Stimulated activated CD4-positive, alpha-beta T cell treated with anti-CD3 and anti-CD28 coated beads, Interleukin-15, amount 100 ng/mL, for 48 hours (primary cell): ENCODE results near the gene PSMD9.
"Not testable (repeated sequence)": the region's sequence is repeated elsewhere in the genome, so short reads cannot be mapped to it uniquely, and the experiment has no call there.

Experiments
- DNase-seq, 2 donors: peaks; one replicate each; pipeline ENCODE4 v3.0.0-alpha.2; 2020; ENCODE audit warnings: low read depth in 2 of 2

Gene PSMD9

DNA sequence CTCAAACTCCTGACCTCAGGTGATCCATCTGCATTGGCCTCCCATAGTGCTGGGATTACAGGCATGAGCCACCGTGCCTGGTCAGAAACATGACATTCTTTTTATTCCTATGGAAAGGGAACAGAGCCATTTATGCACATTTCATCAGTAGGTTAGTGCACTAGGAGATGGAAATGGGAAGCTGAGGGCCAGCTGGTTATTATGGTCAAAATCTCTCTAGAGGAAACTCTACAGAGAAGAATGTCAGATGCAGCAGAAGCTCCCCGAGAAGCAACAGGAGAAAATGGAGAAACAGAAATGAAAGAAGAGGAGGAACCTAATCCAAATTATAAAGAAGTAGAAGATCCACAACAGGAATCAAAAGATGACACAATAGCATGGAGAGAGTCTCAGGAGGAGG is 32.5 kb downstream of the PSMD9 start:
- no peak for DNase-seq

DNA sequence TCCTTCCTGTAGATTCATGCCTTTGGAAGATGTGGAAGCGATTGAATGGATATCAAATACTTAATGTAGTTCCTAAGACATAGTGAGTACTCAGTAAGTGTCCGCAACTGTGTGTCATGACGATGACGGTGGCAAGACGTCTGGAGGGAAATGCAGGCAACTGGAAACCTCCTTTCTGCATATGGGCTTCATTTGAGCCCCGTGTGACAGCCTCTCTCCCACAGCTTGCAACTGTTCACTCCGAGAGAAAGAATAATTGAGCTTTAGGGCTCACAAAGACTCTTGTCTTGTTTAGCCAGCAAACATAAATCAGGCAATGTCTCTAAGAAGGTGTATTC is 36.7 kb downstream of the PSMD9 start:
- no peak for DNase-seq

DNA sequence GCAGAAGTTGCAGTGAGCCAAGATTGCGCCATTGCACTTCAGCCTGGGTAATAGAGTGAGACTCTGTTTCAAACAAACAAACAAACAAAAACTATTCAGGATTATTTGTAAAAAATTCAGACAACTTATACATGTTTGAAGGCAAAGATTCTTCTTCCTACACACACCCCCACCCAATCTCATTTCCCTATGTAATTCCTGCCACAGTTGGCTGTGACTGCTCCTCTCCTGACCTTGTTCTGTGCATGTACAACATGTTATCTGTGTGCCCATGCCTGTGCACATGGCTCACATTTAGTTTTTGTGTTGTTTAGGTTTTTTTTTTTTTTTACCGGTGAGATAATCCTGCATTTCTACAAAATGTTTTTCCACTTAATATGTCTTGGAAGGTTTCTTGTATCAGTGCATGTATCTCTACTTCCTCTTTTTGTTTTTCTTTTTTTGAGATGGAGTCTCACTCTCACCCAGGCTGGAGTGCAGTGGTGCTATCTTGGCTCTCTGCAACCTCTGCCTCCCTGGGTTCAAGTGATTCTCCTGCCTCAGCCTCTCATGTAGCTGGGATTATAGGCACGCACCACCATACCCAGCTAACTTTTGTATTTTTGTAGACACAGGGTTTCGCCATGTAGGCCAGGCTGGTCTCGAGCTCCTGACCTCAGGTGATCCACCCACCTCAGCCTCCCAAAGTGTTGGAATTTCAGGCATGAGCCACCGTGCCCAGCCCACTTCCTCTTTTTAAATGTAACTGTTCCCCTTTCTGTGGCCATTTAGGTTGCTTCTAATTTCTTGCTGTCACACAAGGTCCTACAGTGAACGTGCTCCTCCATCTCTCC is 38.5 kb downstream of the PSMD9 start:
- no peak for DNase-seq

DNA sequence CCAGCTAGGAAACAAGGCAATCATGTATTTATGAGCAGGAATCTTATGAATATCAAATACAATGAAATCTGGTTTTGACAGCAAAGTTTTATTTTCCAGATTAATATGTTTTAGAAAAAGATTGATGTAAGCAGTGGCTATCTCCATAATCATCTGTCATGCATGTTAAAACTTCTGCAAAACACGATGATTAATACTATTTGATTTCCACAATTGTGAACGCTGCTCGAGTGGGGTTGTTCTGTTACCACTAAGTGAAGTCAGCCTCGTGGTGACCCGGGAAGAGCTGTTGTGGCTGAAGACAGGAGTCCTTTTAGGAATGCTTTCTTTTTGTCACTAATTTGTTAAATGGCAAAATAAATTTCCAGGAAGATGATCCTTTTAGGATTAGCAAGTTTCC is 39.2 kb downstream of the PSMD9 start:
- no peak for DNase-seq

DNA sequence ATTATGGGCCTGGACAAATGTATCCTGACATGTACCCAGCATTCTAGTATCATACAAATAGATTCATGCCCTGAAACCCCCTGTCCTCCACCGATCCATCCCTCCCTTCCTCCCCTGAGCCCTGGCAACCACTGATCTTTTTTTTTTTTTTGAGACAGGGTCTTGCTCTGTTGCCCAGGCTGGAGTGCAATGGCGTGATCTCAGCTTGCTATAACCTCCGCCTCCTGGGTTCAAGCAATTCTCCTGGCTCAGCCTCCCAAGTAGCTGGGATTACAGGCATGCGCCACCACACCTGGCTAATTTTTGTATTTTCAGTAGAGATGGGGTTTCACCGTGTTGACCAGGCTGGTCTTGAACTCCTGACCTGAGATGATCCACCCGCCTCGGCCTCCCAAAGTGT is 41.0 kb downstream of the PSMD9 start:
- not testable (repeated sequence) for DNase-seq

DNA sequence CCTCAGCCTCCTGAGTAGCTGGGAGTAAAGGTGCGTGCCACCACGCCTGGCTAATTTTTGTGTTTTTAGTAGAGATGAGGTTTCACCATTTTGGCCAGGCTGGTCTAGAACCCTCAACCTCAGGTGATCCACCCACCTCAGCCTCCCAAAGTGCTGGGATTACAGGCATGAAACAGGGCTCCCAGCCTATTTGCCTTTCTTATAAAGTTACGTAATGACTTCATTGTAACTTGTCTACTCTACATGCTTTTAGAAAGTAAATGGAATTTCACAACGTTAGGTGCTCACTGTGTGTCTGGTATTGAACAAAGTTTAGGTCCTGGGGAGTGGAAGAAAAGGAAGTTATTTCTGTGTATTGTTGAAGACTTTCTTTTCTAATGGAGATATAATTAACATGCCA is 42.3 kb downstream of the PSMD9 start:
- DNase-seq = no peak

DNA sequence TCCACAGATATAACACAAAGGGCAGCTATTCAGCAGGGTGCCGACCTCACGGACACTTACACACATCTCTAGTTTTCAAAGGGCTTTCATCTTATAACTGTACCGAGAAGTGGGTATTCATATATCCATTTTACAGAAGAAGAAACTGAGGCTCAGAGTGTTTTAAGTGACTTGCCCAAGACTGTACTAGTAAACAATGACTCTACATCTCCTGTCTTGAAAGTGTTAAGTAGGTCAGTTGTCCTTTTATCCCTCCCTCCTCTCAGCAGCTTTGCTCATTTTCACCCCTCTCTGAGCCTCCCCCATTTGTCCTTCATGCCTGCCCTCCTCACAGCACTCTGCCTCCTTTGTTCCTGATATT is 43.6 kb downstream of the PSMD9 start:
- no peak for DNase-seq

DNA sequence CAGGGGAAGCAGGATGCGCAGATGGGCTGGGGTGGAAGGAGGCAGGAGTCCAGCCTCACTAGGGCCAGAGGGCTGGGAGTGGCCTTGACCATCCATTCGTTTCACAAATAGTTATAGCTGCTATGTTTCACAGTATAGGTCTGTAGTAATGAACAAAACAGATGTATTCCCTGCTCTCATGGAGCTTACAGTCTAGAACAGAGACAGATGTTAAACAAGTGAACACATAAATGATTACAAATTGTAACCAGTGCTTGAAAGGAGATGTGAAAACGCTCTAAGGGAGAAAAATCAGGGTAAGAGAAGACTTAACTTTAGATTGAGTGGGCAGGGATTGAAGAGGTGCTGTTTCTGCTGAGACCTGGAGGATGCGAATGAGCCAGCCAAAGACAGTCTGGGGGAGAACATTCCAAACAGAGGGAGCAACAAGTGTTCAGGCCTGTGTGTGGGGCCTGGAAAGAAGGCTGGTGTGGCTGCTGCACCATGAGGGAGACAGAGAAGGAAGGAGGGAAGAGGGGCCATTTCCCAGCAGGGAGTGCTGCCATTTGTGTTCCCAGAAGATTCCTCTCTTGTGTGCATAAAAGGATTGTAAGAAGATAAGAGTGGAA is 44.4 kb downstream of the PSMD9 start:
- no peak for DNase-seq

DNA sequence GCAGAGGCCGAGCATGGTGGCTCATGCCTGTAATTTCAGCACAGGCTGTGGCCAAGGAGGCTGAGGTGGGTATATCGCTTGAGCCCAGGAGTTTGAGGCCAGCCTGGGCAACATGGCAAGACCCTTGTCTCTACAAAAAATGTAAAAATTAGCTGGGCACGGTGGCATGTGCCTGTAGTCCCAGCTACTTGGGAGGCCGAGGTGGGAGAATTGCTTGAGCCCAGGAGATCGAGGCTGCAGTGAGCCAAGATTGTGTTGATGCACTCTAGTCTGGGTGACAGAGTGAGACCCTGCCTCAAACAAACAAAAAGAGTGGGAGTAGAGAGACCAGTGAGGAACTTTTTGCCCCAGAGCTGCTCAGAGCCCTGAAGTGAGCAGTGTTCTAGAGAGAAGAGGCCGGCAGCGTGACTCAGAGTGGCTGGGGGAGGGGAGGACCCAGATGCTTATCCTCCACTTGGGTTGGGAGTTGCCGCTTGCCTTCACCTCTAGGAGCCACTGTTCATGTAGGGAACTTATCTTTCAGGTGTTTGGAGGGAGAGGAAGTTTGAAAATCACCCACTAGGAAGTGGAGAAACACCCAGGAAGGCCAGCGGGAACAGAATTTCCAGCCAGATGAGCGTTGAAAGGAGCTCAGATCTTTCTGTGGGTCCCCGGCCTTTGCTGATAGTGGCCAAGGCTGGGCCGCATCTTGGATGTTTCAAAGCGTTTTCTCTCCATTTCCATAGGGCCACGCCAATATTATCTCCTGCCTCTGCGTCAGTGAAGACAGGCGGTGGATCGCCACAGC is 45.1 kb downstream of the PSMD9 start:
- no peak for DNase-seq

DNA sequence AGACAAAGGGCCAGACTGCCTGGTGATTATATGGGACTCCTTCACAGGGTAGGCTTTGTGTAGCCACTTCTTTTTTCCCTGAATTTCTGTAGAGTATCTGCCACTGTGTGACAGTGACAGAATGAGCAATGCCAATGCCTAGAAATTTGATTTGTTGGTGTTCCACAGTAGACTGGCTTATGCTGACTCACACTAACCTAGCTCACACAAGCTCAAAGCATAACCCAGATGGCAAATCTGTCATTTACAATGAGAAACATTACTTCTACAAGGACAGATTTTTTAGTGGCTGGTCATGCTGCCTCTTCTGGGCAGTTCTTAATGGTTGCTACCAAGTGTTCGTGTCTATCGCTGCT is 45.7 kb downstream of the PSMD9 start:
- no peak for DNase-seq

DNA sequence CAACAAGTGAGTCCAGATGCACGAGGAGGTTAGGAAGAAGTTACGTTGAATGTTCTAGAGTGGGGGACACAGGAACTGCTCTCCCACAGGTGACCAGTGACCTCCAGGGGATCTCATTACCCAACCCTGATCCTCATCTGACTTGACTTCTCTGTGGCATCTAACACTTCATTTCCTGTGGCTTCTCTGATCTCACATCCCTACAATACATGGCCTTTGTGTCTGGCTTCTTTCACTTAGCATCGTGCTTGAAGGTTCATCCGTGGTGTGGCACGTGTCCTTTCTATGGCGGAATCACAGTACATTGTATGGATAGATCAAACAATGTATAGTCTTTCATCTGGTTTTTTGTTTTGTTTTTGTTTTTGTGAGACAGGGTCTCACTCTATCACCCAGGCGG is 49.1 kb downstream of the PSMD9 start:
- no peak for DNase-seq

DNA sequence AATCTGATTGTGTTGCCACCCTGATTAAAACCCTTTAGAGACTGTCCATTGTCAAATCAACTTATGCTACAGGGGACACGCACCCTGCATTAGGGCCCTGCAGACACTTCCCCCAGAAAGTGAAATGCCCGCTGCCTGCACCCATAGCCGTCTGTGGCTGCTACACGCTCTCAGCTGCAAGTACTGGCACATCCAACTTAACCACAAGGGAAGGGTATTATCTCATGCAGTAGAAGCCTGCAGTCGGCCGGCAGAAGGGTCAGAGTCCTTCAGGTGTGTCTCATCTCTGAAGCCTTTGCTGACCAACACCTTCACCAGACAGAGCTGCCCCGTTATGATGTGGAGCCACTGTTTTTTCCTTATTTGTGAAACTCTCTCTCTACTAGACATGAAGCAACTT is 50.6 kb downstream of the PSMD9 start:
- DNase-seq = no peak

DNA sequence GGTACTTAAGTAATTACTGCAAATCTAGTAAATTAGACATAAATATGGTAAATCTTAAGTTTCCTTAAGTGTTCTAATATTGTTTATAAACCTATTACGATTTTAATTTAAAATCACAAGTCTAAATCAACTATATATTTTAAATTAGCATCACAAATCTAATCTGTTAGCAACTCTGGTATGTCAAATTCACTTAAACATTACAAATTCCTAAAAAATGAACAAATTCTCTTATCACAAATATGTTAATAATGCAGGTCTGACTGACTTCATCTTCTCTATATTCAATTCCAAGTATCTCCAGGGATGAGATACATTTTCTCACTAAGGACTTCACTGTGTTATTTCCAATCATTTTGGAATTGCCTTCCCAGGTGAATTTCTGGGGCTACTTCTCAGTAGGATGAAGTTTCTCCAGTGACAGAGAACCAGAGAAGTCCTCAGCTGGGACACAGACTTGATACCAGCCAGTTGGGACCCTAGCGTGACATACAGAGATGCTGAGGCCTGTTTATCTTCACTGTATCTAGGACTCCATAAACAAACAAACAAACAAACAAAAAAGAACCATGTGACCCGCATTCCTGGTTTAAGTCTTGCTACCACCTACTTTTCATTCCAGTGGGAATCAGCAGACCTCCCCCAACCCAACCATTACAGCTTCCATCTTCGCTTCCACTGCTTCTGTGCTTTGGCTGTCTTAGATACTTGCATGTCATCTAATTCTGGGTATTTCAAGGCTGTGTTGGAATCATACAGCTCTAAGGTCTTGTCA is 51.6 kb downstream of the PSMD9 start:
- DNase-seq = no peak

DNA sequence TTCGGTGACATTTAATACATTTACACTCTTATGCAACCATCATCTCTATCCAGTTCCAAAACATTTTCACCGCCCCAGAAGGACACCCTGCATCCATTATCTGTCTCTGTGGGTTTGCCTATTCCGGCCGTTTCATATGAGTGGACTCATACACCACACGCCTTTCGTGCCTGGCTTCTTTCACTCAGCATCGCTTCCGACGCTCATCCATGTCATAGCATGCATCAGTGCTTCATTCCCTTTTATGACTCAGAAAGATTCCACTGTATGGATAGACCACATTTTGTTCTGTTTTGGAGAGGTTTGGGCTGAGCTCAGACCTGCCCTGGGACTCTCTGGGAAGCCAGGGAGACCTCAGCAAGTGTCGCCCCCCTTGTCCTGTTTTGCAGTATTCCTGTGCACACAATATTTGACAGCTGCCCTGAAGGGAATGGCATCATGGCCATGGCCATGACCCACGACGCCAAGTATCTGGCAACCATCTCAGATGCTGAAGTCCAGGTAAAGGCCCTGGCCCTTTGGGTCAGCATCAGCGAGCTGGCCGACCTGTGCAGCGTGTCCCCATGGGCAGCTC is 53.6 kb downstream of the PSMD9 start:
- no peak for DNase-seq

DNA sequence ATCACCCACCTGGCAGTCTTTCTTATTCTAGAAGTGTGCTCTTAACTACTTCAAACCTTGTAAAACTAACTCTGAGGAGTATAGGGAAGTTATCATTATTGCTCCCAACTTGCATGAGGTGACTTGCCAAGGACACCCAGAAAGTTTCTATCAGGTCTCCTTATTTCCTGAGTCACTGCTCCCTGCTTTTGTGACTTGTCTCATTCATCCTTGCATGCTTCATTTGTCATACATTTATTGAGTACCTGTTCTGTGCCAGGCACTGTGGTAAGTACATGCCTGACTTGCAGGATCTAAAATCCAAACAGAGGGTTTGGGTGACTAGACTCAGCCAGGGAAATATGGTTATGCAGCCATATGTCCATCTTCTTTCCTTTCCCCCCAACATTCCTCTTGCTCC is 55.3 kb downstream of the PSMD9 start:
- no peak for DNase-seq

DNA sequence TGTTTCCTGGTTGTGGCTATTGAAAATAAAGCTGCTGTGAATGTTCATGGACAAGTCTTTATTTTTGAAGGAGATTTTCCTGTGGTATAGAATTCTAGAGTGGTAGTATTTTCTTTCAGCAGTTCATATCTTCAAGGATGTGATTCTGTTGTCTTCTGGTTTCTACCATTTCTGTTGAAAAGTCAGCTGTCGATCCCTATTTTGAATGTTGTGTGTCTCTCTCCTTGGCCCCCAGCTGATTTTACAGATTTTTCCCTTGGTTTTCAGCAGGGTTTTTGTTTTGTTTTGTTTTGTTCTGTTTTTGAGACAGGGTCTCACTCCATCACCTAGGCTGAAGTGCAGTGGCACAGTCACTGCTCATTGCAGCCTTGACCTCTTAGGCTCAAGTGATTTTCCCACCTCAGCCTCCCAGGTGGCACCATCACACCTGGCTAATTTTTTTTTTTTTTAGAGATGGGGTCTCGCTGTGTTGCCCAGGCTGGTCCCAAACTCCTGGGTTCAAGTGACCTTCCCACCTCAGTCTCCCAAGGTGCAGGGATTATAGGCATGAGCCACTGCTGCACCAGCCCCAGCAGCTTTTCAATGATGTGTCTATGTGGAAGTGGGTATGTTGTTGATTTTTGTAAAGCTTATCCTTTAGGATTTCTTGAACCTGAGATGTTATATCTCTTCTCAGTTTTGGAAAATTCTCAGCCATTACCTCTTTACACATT is 57.9 kb downstream of the PSMD9 start:
- no peak for DNase-seq

DNA sequence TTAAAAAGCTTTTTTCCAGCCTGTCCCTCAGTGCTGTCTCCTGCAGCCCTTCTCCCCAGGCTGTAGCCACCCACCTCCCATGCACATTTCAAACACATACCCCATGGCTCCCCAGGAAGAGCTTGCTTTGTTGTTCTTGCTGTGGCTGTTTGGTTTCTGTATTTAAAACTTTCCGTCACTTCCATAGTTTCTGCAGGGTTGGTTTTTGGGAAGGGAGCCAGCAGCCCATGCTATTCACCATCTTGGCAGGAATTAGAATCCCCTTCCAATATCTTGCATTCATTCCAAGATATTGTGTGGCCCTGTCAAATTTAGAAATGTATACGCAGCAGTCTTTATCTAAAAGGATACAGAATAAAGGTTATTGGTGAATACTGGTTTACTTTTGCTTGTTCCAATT is 59.4 kb downstream of the PSMD9 start:
- no peak for DNase-seq

DNA sequence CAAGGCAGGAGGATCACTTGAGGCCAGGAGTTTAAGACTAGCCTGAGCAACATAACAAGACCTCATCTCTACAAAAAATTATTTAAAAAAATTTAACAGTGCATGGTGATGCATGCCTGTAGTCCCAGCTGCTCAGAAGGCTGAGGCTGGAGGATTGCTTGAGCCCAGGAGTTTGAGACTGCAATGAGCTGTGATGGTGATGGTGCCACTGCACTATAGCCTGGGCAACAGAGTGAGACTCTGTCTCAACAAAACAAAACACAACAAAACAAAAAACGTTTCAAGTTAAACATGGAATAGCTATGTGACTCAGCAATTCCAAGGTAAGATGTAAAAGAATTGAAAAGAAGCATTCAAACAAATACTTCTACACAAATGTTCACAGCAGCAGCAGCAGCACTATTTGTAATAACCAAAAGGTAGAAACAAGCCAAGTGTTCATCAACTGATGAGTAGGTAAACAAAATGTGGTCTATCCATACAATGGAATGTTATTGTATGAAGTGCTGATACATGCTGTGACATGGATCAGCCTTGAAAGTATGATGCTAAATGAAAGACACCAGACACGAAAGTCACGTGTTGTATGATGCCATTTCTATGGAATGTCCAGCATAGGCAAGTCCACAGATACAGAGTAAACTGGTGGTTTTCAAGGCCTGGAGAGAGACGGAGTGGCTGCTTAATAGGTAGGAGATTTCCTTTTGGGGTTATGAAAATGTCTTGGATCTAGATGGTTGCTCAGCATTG is 61.2 kb downstream of the PSMD9 start:
- no peak for DNase-seq

DNA sequence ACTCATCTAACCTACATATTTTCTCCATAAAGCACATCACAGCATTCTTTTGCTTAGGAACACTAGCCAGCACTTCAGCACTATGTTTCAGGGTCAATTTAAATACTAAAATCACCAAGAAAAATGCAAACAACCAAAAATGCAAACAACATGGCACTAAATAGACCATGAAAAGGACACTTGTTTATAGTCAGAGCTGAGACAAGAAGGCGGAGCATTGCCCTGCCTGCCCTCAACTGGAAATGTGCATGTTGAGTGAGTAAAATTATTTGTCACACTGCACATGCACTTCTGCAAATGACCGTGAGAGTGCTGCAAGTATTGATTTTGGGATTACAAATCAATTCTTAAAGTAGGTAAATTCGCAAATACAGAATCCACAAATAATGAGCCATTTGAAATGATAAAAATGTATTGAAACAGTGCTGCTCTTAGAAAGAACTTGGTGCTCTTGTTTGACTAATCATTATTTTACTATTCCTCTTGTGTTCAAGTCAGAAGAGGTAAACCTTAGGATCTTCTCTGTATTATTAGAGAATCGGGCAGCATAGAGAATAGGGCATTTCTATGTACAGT is 64.6 kb downstream of the PSMD9 start:
- no peak for DNase-seq

DNA sequence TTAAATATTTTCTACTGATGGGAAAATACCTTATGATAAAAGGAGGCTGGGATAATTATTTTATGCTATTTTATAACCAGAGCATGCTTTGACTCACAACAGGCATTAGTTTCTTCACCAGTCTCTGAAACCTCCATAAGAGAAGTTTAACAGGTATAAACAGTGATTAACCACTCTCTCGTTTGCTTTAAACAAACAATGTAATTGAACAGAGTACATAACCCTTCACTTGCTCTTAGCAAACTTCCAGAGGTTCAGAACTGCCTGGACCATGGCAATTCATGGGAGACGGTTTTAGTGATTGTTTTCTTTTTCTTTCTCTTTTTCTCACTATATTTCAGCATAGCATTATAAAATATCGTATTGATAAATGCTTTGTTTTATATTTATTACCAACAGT is 65.1 kb downstream of the PSMD9 start:
- DNase-seq = no peak
